Measurements from ENCODE around the gene ANXA2R.
"Not testable (repeated sequence)": the region's sequence is repeated elsewhere in the genome, so short reads cannot be mapped to it uniquely, and the experiment has no call there.

The ANXA2R gene

GRCh38 chr5:43040287-43041098 is at the start of gene ANXA2R:
Gene ANXA2R (minus strand): TSS chr5:43040319. CDS start chr5:43040046, 273 bp downstream.
- peak; percentile 84 for DNase-seq

DNA sequence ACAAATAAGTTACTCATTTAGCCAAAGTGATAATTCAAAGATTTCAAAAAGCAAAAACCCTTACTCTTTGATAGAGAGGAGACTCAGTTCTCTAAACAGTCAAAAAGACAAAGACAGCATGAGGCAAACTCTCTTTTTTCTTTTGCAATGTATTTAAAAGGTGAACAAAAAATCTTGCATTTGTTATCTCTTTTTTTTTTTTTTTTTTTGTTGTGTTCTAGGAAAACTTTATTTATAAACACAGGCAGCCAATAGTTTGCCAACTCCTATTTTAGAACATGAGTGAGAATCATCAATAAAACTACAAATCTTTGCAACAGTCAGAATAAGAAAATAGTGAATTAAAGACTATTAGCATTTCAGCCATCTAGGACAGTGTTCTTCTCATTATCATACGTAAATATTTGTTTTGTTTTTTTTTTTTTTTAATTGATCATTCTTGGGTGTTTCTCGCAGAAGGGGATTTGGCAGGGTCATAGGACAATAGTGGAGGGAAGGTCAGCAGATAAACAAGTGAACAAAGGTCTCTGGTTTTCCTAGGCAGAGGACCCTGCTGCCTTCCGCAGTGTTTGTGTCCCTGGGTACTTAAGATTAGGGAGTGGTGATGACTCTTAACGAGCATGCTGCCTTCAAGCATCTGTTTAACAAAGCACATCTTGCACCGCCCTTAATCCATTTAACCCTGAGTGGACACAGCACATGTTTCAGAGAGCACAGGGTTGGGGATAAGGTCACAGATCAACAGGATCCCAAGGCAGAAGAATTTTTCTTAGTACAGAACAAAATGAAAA is 46.2 kb upstream of the ANXA2R start:
- not testable (repeated sequence) for DNase-seq

- DNase-seq, result no peak
Measured at GRCh38 chr5:43085453-43085852, 45.3 kb upstream of the ANXA2R start.

GRCh38 chr5:43084468-43084867 is 44.3 kb upstream of the ANXA2R start:
- not testable (repeated sequence) for DNase-seq

DNA sequence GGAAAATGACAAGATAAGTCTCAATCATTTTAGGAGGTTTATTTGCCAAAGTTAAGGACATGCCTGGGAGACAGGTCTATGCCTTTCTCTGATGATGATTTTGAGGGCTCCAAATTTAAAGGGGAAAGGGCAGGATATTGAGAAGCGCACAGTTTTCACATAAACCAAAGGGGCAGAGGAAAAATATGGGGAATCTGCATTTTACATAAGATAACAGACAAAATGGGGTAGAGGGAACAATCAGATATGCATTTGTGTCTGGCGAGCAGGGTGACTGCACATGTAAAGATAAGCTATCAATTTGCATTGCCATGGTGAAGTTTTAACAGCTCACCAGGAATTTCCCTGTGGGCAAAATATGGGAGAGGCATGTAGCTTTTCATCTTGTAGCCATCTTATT is 41.2 kb upstream of the ANXA2R start:
- DNase-seq, result not testable (repeated sequence)

DNA sequence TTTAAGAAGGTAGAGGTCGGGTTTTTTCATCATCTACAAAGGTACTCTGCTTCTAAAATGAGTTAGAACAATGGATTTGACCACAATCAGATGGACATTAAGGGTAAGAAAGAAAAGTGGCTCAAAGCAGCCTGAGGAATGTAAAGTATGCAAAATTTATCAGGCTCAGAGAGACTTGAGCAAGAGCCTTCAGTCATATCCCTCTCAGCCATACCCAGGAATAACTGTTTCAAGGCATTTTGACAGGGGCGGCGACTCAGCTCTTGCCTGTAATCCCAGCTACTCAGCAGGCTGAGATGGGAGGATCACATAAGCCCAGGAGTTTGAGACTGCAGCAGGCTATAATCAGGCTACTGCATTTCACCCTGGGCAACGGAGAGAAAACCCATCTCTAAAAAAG is 38.8 kb upstream of the ANXA2R start:
- DNase-seq, result no peak

DNA sequence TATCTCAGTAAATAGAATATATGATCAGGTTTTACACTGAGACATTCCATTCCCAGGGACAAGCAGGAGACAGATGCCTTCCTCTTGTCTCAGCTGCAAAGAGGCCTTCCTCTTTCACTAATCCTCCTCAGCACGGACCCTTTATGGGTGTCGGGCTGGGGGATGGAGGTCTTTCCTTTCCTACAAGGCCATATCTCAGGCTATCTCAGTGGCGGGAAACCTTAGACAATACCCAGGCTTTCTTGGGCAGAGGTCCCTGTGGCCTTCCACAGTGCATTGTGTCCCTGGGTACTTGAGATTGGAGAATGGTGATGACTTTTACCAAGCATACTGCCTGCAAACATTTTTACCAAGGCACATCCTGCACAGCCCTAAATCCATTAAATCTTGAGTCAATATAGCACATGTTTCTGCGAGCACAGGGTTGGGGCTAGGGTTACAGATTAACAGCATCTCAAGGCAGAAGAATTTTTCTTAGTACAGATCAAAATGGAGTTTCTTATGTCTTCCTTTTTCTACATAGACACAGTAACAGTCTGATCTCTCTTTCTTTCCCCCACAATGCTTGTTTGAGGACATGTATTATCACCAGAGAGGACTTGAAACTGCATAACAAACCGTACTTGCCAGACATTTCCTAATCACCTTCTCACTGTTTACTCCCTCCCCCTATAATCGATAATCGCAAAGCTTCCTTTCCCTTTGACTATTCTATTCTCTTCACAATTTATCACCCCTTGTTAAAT is 37.5 kb upstream of the ANXA2R start:
- DNase-seq, result not testable (repeated sequence)

- no peak for DNase-seq
Measured at GRCh38 chr5:43075319-43076293, 35.5 kb upstream of the ANXA2R start.

DNA sequence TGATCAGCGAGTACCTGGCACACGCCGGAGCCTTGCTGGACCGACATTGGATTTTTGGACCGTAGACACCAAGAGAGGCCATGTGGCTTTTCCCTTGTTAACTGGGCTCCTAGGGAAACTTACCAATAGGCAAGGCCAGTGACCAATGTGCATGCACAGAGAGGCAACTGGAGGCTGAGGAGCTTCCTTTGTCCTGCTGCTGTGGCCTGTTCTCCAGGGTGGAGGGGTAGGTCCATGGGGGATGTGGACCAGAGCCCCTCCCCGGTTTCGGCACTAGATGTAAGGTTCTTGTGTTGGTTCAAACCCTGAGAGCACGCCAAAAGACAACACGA is 34.8 kb upstream of the ANXA2R start:
- no peak for DNase-seq

- no peak for DNase-seq
Measured at GRCh38 chr5:43073597-43074546, 33.8 kb upstream of the ANXA2R start.

DNA sequence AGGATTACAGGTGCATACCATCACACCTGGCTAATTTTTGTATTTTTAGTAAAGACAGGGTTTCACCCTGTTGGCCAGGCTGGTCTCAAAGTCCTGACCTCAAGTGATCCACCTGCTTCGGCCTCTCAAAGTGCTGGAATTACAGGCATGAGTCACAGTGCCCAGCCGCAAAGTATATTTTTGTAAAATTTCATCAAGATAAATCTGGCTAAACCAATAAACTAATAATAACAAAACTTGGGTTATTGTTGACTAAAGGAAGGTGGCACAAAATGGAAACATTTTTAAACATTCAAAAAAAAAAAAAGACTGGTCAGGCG is 29.2 kb upstream of the ANXA2R start:
- DNase-seq, result not testable (repeated sequence)

DNA sequence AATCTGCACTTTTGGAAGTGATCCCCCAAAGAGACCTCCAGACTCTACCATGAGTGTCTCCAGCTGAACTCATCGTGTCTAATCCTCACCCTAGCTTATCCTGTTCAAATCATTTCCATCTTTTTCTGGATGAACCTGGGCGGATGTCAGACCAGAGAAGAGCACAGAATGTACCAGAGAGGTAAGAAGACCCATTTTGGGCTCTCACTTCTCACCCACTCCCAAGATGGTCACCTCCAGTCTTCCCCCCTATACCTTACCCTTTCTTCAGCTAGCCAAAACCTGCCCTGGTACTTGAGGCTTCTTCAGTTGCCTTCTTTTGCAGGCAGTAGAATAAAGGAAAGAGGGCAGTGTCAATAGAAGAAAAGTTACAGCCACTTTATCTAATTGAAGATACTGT is 27.9 kb upstream of the ANXA2R start:
- DNase-seq, result no peak

- DNase-seq, result peak; percentile 86
Measured at GRCh38 chr5:43066799-43067741, 27.0 kb upstream of the ANXA2R start.

GRCh38 chr5:43065948-43066798 is 26.1 kb upstream of the ANXA2R start:
- DNase-seq, result peak; percentile 65

GRCh38 chr5:43065387-43065947 is 25.3 kb upstream of the ANXA2R start:
- DNase-seq, result no peak

DNA sequence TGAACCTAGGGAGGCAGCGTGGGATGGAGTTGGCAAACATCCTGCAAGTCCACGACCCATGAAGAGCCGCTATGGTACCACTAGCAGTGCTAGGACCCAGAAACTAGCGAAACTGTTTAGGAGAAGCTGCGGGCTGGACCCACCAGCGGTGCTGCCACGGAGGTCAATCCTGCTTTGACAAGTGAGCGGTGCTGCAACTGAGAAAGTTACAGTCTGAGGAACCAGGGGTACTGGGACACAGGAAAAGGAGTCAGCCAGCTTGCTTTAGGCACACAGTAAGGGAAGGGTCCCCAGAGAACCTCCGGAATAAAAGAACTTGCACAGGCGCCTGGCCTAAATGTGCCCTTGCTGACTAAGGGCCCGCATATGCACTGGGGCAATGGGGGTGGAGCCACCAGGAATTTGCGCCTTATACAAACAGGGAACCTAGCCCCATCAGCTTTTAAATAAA is 23.6 kb upstream of the ANXA2R start:
- DNase-seq, result no peak

GRCh38 chr5:43061352-43062075 is 21.4 kb upstream of the ANXA2R start:
- DNase-seq, result no peak

GRCh38 chr5:43060020-43060419 is 19.9 kb upstream of the ANXA2R start:
- DNase-seq, result not testable (repeated sequence)

Data from stimulated activated CD4-positive, alpha-beta T cell treated with anti-CD3 and anti-CD28 coated beads, Interleukin-12 subunit alpha, Interleukin-12 subunit beta, amount 100 ng/mL, for 4 hours (primary cell).